GM18507 (cell line): ENCODE data around the gene IL27RA.
"Not testable (repeated sequence)": the region's sequence is repeated elsewhere in the genome, so short reads cannot be mapped to it uniquely, and the experiment has no call there.

Source experiments
- DNase-seq: peaks from one replicate; pipeline ENCODE4 v3.0.0; 2011; ENCODE audit warnings: low read depth; ENCODE audit not compliant: insufficient read length; ENCODE audit errors: extremely low spot score
- FAIRE-seq: peaks from 2 replicates; lab custom pipeline; 2011; peaks lifted over from hg19 to GRCh38; lab: Jason Lieb, UNC

Gene IL27RA

GRCh38 chr19:13997631-13997962 lies 34.0 kb upstream of the IL27RA start:
- DNase-seq (no peak), FAIRE-seq (no peak)

- FAIRE-seq (no peak), DNase-seq (no peak)
Measured at GRCh38 chr19:13998426-13998825, 33.1 kb upstream of the IL27RA start.

GRCh38 chr19:13999085-13999484 lies 32.5 kb upstream of the IL27RA start:
- DNase-seq (no peak), FAIRE-seq (no peak)

- no peak for FAIRE-seq
Measured at GRCh38 chr19:14000691-14001375, 30.7 kb upstream of the IL27RA start.

GRCh38 chr19:14002571-14003250 lies 28.9 kb upstream of the IL27RA start:
- FAIRE-seq (peak; percentile 75), DNase-seq (no peak)

More at GRCh38 chr19:14000691-14001375, 30.7 kb upstream of the IL27RA start:
- no peak for DNase-seq

GRCh38 chr19:14003251-14004055 lies 28.1 kb upstream of the IL27RA start:
- FAIRE-seq (no peak), DNase-seq (no peak)

GRCh38 chr19:14004619-14005348 lies 26.8 kb upstream of the IL27RA start:
- DNase-seq (no peak), FAIRE-seq (peak; percentile 76)

GRCh38 chr19:14005349-14006084 lies 26.0 kb upstream of the IL27RA start:
- DNase-seq, result peak; percentile 58
- FAIRE-seq, result peak; percentile 83

- FAIRE-seq, result peak; percentile 96
Measured at GRCh38 chr19:14006085-14006765, 25.3 kb upstream of the IL27RA start, which contains the start of gene RFX1. Gene RFX1, minus strand, starts transcription at chr19:14006320. Its CDS starts 12,477 bp downstream, at chr19:13993843.

GRCh38 chr19:14006766-14007562 lies 24.6 kb upstream of the IL27RA start:
- FAIRE-seq (no peak), DNase-seq (no peak)

More at GRCh38 chr19:14006085-14006765, 25.3 kb upstream of the IL27RA start, which contains the start of gene RFX1:
- peak; percentile 65 for DNase-seq

GRCh38 chr19:14012378-14012915 lies 19.1 kb upstream of the IL27RA start:
- DNase-seq (no peak), FAIRE-seq (no peak)

- FAIRE-seq (peak; percentile 97), DNase-seq (peak; percentile 55)
Measured at GRCh38 chr19:14015524-14016035, 16.0 kb upstream of the IL27RA start.

- FAIRE-seq (peak; percentile 18), DNase-seq (no peak)
Measured at GRCh38 chr19:14019100-14019499, 12.5 kb upstream of the IL27RA start.

- DNase-seq, FAIRE-seq: not testable (repeated sequence)
Measured at GRCh38 chr19:14019739-14020138, 11.8 kb upstream of the IL27RA start.

GRCh38 chr19:14021474-14021873 lies 10.1 kb upstream of the IL27RA start:
- FAIRE-seq, result no peak

GRCh38 chr19:14022469-14022868 lies 9.1 kb upstream of the IL27RA start:
- no peak for DNase-seq
- FAIRE-seq, result no peak

More at GRCh38 chr19:14021474-14021873, 10.1 kb upstream of the IL27RA start:
- no peak for DNase-seq
